GM19240 (cell line): ENCODE measurements around the gene CLPTM1L.

Experiments
- DNase-seq: peaks from one replicate; pipeline ENCODE4 v3.0.0; 2011; ENCODE audit warnings: low spot score; ENCODE audit not compliant: insufficient read length

The CLPTM1L gene

GRCh38 chr5:1315018-1315708 lies 29.7 kb downstream of the CLPTM1L start:
- no peak for DNase-seq

GRCh38 chr5:1314564-1314982 lies 30.3 kb downstream of the CLPTM1L start:
- no peak for DNase-seq

- DNase-seq = no peak
These were observed 31.7 kb downstream of the CLPTM1L start for GRCh38 chr5:1312993-1313833.

GRCh38 chr5:1312206-1312605 lies 32.7 kb downstream of the CLPTM1L start:
- DNase-seq = no peak

- no peak for DNase-seq
These were observed 33.4 kb downstream of the CLPTM1L start for GRCh38 chr5:1311439-1312055.

- no peak for DNase-seq
These were observed 34.8 kb downstream of the CLPTM1L start for GRCh38 chr5:1310118-1310517.

GRCh38 chr5:1304033-1304432 lies 40.9 kb downstream of the CLPTM1L start:
- DNase-seq = no peak

GRCh38 chr5:1302258-1302657 lies 42.6 kb downstream of the CLPTM1L start:
- no peak for DNase-seq

- no peak for DNase-seq
These were observed 44.3 kb downstream of the CLPTM1L start for GRCh38 chr5:1300581-1301083.

- DNase-seq = no peak
These were observed 44.9 kb downstream of the CLPTM1L start for GRCh38 chr5:1299961-1300360.

GRCh38 chr5:1299511-1299850 lies 45.4 kb downstream of the CLPTM1L start:
- DNase-seq = no peak

- no peak for DNase-seq
These were observed 46.0 kb downstream of the CLPTM1L start for GRCh38 chr5:1298723-1299510.

GRCh38 chr5:1298067-1298551 lies 46.8 kb downstream of the CLPTM1L start:
- DNase-seq = no peak

GRCh38 chr5:1297243-1297642 lies 47.7 kb downstream of the CLPTM1L start:
- DNase-seq = no peak

GRCh38 chr5:1295650-1296037 lies 49.3 kb downstream of the CLPTM1L start:
- no peak for DNase-seq

- DNase-seq = no peak
These were observed 49.9 kb downstream of the CLPTM1L start, which contains the start of gene TERT for GRCh38 chr5:1294835-1295649. TERT (minus strand) TSS chr5:1295068; CDS start chr5:1294989, 79 bp downstream.

GRCh38 chr5:1294206-1294834 lies 50.6 kb downstream of the CLPTM1L start:
- no peak for DNase-seq

- no peak for DNase-seq
These were observed 51.3 kb downstream of the CLPTM1L start for GRCh38 chr5:1293416-1294205.

GRCh38 chr5:1292846-1293415 lies 52.0 kb downstream of the CLPTM1L start:
- DNase-seq = no peak
